NCI-H510A treated with DMSO at 0.1 percent for 48 hours (cell line): ENCODE results near the gene TPD52L1.
"Not testable (repeated sequence)": the region's sequence is repeated elsewhere in the genome, so short reads cannot be mapped to it uniquely, and the experiment has no call there.

Experiments used
- DNase-seq: peaks from one replicate; lab custom pipeline; 2025; lab: John Stamatoyannopoulos, UW

Gene TPD52L1

GRCh38 chr6:125153391-125154117 lies at the start of gene TPD52L1:
Gene TPD52L1, plus strand, starts transcription at chr6:125153773. Its CDS starts 179 bp downstream, at chr6:125153952.
- peak; percentile 30 for DNase-seq

GRCh38 chr6:125104425-125104824 lies 49.1 kb upstream of the TPD52L1 start:
- no peak for DNase-seq

- DNase-seq = no peak
Measured at GRCh38 chr6:125107048-125107447, 46.5 kb upstream of the TPD52L1 start.

GRCh38 chr6:125107896-125108295 lies 45.7 kb upstream of the TPD52L1 start:
- no peak for DNase-seq

- no peak for DNase-seq
Measured at GRCh38 chr6:125110056-125110455, 43.5 kb upstream of the TPD52L1 start.

- no peak for DNase-seq
Measured at GRCh38 chr6:125111219-125111983, 42.2 kb upstream of the TPD52L1 start.

- DNase-seq = no peak
Measured at GRCh38 chr6:125112934-125113333, 40.6 kb upstream of the TPD52L1 start.

- DNase-seq = peak; percentile 30
Measured at GRCh38 chr6:125114248-125114858, 39.2 kb upstream of the TPD52L1 start.

- no peak for DNase-seq
Measured at GRCh38 chr6:125116170-125116569, 37.4 kb upstream of the TPD52L1 start.

GRCh38 chr6:125116710-125117109 lies 36.9 kb upstream of the TPD52L1 start:
- DNase-seq = no peak

GRCh38 chr6:125117818-125118217 lies 35.8 kb upstream of the TPD52L1 start:
- no peak for DNase-seq

- no peak for DNase-seq
Measured at GRCh38 chr6:125120054-125120590, 33.5 kb upstream of the TPD52L1 start.

GRCh38 chr6:125121894-125122293 lies 31.7 kb upstream of the TPD52L1 start:
- no peak for DNase-seq

- no peak for DNase-seq
Measured at GRCh38 chr6:125123051-125123450, 30.5 kb upstream of the TPD52L1 start.

- no peak for DNase-seq
Measured at GRCh38 chr6:125123468-125124048, 30.0 kb upstream of the TPD52L1 start.

- DNase-seq = no peak
Measured at GRCh38 chr6:125124049-125124669, 29.4 kb upstream of the TPD52L1 start.

GRCh38 chr6:125125856-125126255 lies 27.7 kb upstream of the TPD52L1 start:
- DNase-seq = not testable (repeated sequence)

- no peak for DNase-seq
Measured at GRCh38 chr6:125129354-125129753, 24.2 kb upstream of the TPD52L1 start.

GRCh38 chr6:125132058-125132457 lies 21.5 kb upstream of the TPD52L1 start:
- no peak for DNase-seq

GRCh38 chr6:125136378-125136777 lies 17.2 kb upstream of the TPD52L1 start:
- no peak for DNase-seq

GRCh38 chr6:125138083-125138482 lies 15.5 kb upstream of the TPD52L1 start:
- DNase-seq = no peak

- no peak for DNase-seq
Measured at GRCh38 chr6:125140808-125141207, 12.8 kb upstream of the TPD52L1 start.
